Osteoblast (primary cell): ENCODE measurements around the gene ATAD3A. TPM values are rescaled to one million over a fixed set of nuclear protein-coding genes. Genes with fewer than 3 reads are reported as not detected.

Experiments used
- DNase-seq: peaks from one replicate; pipeline ENCODE4 v3.0.0; 2011; ENCODE audit warnings: low spot score, mixed read lengths; ENCODE audit not compliant: insufficient read length; ENCODE audit errors: missing footprints
- H2AFZ ChIP-seq: 2 replicates; pipeline ENCODE4 v1.6.0; 2011; ENCODE audit warnings: mild to moderate bottlenecking, low read length
- H3K27ac ChIP-seq: 2 replicates; pipeline ENCODE4 v1.5.1; 2011; ENCODE audit warnings: mild to moderate bottlenecking, low read depth, low read length, moderate library complexity
- H3K27me3 ChIP-seq: 2 replicates; pipeline ENCODE4 v1.6.0; 2012; ENCODE audit warnings: mild to moderate bottlenecking, control low read depth, inconsistent platforms, low read length, moderate library complexity; ENCODE audit not compliant: insufficient read depth
- H3K36me3 ChIP-seq: 2 replicates; pipeline ENCODE4 v1.5.1; 2011; ENCODE audit warnings: mild to moderate bottlenecking, low read length, control low read depth, moderate library complexity; ENCODE audit not compliant: insufficient read depth
- H3K4me1 ChIP-seq: 2 replicates; pipeline ENCODE4 v1.5.1; 2011; ENCODE audit warnings: mild to moderate bottlenecking, low read length, control low read depth, moderate library complexity; ENCODE audit not compliant: insufficient read depth
- H3K4me2 ChIP-seq: 2 replicates; pipeline ENCODE4 v1.6.0; 2011; ENCODE audit warnings: mild to moderate bottlenecking, low read length; ENCODE audit not compliant: insufficient read depth
- H3K4me3 ChIP-seq: fragments of 200-600 bp; sonication (generic); 3 replicates; pipeline ENCODE4 v1.5.1; 2012; ENCODE audit warnings: mild to moderate bottlenecking, low read length, inconsistent platforms; ENCODE audit not compliant: insufficient read depth
- H3K79me2 ChIP-seq: 2 replicates; pipeline ENCODE4 v1.6.0; 2012; ENCODE audit warnings: mild to moderate bottlenecking, low read length, control low read depth, inconsistent platforms; ENCODE audit not compliant: insufficient read depth
- H3K9me3 ChIP-seq: 2 replicates; pipeline ENCODE4 v1.5.1; 2011; ENCODE audit warnings: low read depth, low read length, control low read depth
- H4K20me1 ChIP-seq: 2 replicates; pipeline ENCODE4 v1.6.0; 2012; ENCODE audit warnings: mild to moderate bottlenecking, low read length, control low read depth; ENCODE audit not compliant: insufficient read depth
- CTCF ChIP-seq: IDR thresholded peaks from 2 replicates; pipeline ENCODE4 v1.5.1; 2011; ENCODE audit warnings: mild to moderate bottlenecking, low read depth, low read length, moderate library complexity; ENCODE audit errors: extremely low read depth
- total RNA-seq: library from RNA; depleted of rRNA; stranded (reverse); fragments of >200 nt; gene quantifications from 2 replicates; pipeline ENCODE4 v1.2.3, GENCODE V29; 2012

ATAD3A gene
- total RNA-seq, 1 donor: 19.9 TPM

GRCh38 chr1:1547011-1547410 is 35.0 kb downstream of the ATAD3A start:
- no peak overlapping the region for H3K4me2 ChIP-seq
- DNase-seq: peak; percentile 68
- TF ChIP-seq CTCF: no peak

GRCh38 chr1:1547476-1547875 is 35.5 kb downstream of the ATAD3A start:
- Histone ChIP-seq H3K79me2 (peaks cover 23% of the 10 kb centered on the region), H3K27me3 (no peaks in the 10 kb centered on the region), H3K36me3 (peaks cover 6% of the 10 kb centered on the region), H3K4me2 (no peak overlapping the region), H3K27ac (no peak overlapping the region), H2AFZ (no peak overlapping the region), H3K9me3 (no peaks in the 10 kb centered on the region), H3K4me1 (no peaks in the 10 kb centered on the region), H3K4me3 (no peak overlapping the region), H4K20me1 (peaks cover 13% of the 10 kb centered on the region)
- TF ChIP-seq CTCF: no peak
- DNase-seq: peak; percentile 54

More at GRCh38 chr1:1547011-1547410, 35.0 kb downstream of the ATAD3A start:
- no peak overlapping the region for H3K4me3 ChIP-seq
- H3K9me3 ChIP-seq: no peaks in the 10 kb centered on the region
- peaks cover 13% of the 10 kb centered on the region for H4K20me1 ChIP-seq
- no peaks in the 10 kb centered on the region for H3K4me1 ChIP-seq
- peaks cover 6% of the 10 kb centered on the region for H3K36me3 ChIP-seq
- peaks cover 19% of the 10 kb centered on the region for H3K79me2 ChIP-seq
- H3K27me3 ChIP-seq: no peaks in the 10 kb centered on the region
- no peak overlapping the region for H3K27ac ChIP-seq
- no peak overlapping the region for H2AFZ ChIP-seq

GRCh38 chr1:1548591-1548990 is 36.6 kb downstream of the ATAD3A start:
- Histone ChIP-seq H3K36me3 (peaks cover 2% of the 10 kb centered on the region), H3K27me3 (no peaks in the 10 kb centered on the region), H3K27ac (no peak overlapping the region), H3K4me1 (no peaks in the 10 kb centered on the region), H3K79me2 (peaks cover 24% of the 10 kb centered on the region), H4K20me1 (peaks cover 13% of the 10 kb centered on the region), H3K4me2 (no peak overlapping the region), H3K4me3 (no peak overlapping the region), H2AFZ (no peak overlapping the region), H3K9me3 (no peaks in the 10 kb centered on the region)
- TF ChIP-seq CTCF: no peak
- DNase-seq: peak; percentile 63

- Histone ChIP-seq H2AFZ (no peak overlapping the region), H3K4me1 (peaks cover 10% of the 10 kb centered on the region), H3K9me3 (no peaks in the 10 kb centered on the region), H3K36me3 (peaks cover 2% of the 10 kb centered on the region), H4K20me1 (peaks cover 25% of the 10 kb centered on the region), H3K4me2 (no peak overlapping the region), H3K4me3 (no peak overlapping the region), H3K79me2 (peaks cover 31% of the 10 kb centered on the region), H3K27me3 (no peaks in the 10 kb centered on the region), H3K27ac (peak overlapping the region; percentile 17)
- DNase-seq: no peak
- no peak for TF ChIP-seq CTCF
Measured at GRCh38 chr1:1550087-1550486, 38.1 kb downstream of the ATAD3A start.
